ENCODE measurements around the gene ONECUT3.

The ONECUT3 gene

DNA sequence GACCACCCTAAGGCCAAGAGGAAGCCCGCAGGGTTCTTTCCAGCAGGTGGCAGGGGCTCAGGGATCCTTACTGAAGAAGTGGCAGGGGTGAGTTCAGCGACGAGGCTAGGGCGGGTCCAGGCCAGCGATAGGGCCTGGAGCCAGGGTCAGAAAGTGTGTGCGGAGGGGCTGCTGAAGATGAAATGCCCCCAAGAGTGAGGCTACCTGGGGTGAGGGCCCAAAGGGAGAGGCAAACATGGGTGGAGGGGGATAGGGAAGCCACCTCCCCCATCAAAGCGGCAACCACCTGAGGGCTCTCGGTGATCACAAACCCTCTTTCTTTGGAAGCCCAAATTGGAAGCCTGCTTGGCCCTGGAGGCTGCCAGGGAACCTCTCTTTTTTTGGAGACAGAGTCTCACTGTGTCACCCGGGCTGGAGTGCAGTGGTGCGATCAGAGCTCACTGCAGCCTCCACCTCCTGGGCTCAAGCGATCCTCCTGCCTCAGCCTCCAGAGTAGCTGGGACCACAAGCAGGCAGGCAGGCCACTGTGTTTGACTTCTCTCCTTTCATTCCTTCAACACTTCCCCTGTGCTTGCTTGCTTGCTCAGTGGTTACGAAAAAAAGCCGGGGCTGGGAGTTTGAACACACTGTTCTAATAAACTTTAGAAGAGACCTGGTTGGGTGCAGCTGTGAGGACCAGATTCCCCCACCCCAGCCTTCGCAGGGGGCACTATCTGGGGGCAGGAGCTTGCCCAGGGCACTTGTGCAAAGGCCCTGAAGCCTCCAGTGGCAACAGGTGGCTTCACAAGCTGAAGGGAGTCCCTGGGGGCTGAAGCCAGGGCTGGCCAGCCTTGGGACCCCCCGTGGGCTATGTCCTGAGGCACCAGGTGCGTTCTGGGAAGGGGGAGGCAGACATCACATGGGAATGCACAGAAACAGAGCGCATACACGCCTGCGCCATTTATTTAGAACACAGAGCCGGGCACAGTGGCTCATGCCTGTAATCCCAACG, 60.2 kb downstream of the ONECUT3 start:
- Histone ChIP-seq H3K27ac (ENCODE audit: poor library complexity, severe bottlenecking) (peak overlapping the region; percentile 40), H3K4me1 (ENCODE audit: insufficient read depth, poor library complexity, severe bottlenecking) (peaks cover 5% of the 10 kb centered on the region), H3K4me3 (ENCODE audit: severe bottlenecking) (peak overlapping the region; percentile 30), H3K36me3 (ENCODE audit: low read depth) (peaks cover 6% of the 10 kb centered on the region; the same call in 1 of the 2 replicates), H3K9me3 (ENCODE audit: severe bottlenecking) (no peaks in the 10 kb centered on the region), H3K27me3 (ENCODE audit: insufficient read depth, poor library complexity, severe bottlenecking) (no peaks in the 10 kb centered on the region)
- ATAC-seq (ENCODE audit: low read depth) = no peak
- no peak for DNase-seq (ENCODE audit: low spot score)
- TF ChIP-seq, protein P1, sequence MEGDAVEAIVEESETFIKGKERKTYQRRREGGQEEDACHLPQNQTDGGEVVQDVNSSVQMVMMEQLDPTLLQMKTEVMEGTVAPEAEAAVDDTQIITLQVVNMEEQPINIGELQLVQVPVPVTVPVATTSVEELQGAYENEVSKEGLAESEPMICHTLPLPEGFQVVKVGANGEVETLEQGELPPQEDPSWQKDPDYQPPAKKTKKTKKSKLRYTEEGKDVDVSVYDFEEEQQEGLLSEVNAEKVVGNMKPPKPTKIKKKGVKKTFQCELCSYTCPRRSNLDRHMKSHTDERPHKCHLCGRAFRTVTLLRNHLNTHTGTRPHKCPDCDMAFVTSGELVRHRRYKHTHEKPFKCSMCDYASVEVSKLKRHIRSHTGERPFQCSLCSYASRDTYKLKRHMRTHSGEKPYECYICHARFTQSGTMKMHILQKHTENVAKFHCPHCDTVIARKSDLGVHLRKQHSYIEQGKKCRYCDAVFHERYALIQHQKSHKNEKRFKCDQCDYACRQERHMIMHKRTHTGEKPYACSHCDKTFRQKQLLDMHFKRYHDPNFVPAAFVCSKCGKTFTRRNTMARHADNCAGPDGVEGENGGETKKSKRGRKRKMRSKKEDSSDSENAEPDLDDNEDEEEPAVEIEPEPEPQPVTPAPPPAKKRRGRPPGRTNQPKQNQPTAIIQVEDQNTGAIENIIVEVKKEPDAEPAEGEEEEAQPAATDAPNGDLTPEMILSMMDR (IDR thresholded peaks at IDR 0.05; ENCODE audit: poor library complexity, severe bottlenecking) = peak; percentile 32

DNA sequence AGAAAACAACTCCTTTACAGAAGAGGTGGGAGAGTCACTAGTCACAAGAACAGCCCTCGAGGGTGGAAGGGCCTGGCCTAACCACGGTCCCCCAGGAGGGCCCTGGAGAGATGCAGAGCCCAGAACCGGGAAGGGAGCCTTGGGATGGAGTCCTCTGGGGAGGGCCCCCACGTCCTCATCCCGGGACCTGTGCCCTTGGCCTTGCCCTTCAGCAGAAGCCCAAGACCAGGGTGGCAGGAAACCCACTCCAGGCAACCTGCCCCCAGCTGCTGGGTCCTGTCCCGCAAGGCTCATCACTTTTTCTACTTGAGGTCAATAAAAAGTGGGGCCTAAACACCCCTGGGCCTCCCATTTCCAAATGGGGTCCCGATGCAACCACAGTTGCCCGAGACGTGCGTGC, 61.1 kb downstream of the ONECUT3 start:
- DNase-seq (ENCODE audit: low spot score) = no peak
- ATAC-seq (ENCODE audit: low read depth) = no peak

GRCh38 chr19:1814833-1815604, 61.7 kb downstream of the ONECUT3 start:
- H3K36me3 ChIP-seq (ENCODE audit: low read depth) = peaks cover 12% of the 10 kb centered on the region
- DNase-seq (ENCODE audit: low spot score) (no peak), ATAC-seq (ENCODE audit: low read depth) (no peak)
- H3K4me3 ChIP-seq (ENCODE audit: severe bottlenecking) = no peak overlapping the region
- no peaks in the 10 kb centered on the region for H3K9me3 ChIP-seq (ENCODE audit: severe bottlenecking)
- H3K4me1 ChIP-seq (ENCODE audit: insufficient read depth, poor library complexity, severe bottlenecking) = peaks cover 5% of the 10 kb centered on the region
- TF ChIP-seq, protein P1 (IDR thresholded peaks at IDR 0.05; ENCODE audit: poor library complexity, severe bottlenecking) = no peak
- H3K27ac ChIP-seq (ENCODE audit: poor library complexity, severe bottlenecking) = no peak overlapping the region
- H3K27me3 ChIP-seq (ENCODE audit: insufficient read depth, poor library complexity, severe bottlenecking) = no peaks in the 10 kb centered on the region

More for the DNA sequence above, 61.1 kb downstream of the ONECUT3 start:
- Histone ChIP-seq H3K27me3 (ENCODE audit: insufficient read depth, poor library complexity, severe bottlenecking) (no peaks in the 10 kb centered on the region), H3K36me3 (ENCODE audit: low read depth) (peaks cover 11% of the 10 kb centered on the region; the same call in 1 of the 2 replicates), H3K9me3 (ENCODE audit: severe bottlenecking) (no peaks in the 10 kb centered on the region), H3K4me1 (ENCODE audit: insufficient read depth, poor library complexity, severe bottlenecking) (peaks cover 5% of the 10 kb centered on the region), H3K27ac (ENCODE audit: poor library complexity, severe bottlenecking) (no peak overlapping the region), H3K4me3 (ENCODE audit: severe bottlenecking) (no peak overlapping the region)
- TF ChIP-seq, protein P1 (IDR thresholded peaks at IDR 0.05; ENCODE audit: poor library complexity, severe bottlenecking) = no peak

- Histone ChIP-seq H3K36me3 (ENCODE audit: low read depth) (peaks cover 20% of the 10 kb centered on the region), H3K9me3 (ENCODE audit: severe bottlenecking) (no peaks in the 10 kb centered on the region), H3K27ac (ENCODE audit: poor library complexity, severe bottlenecking) (no peak overlapping the region), H3K27me3 (ENCODE audit: insufficient read depth, poor library complexity, severe bottlenecking) (no peaks in the 10 kb centered on the region), H3K4me3 (ENCODE audit: severe bottlenecking) (no peak overlapping the region), H3K4me1 (ENCODE audit: insufficient read depth, poor library complexity, severe bottlenecking) (peaks cover 5% of the 10 kb centered on the region)
- DNase-seq (ENCODE audit: low spot score) (no peak), ATAC-seq (ENCODE audit: low read depth) (no peak)
- TF ChIP-seq, protein P1 (IDR thresholded peaks at IDR 0.05; ENCODE audit: poor library complexity, severe bottlenecking) = no peak
These were observed 62.6 kb downstream of the ONECUT3 start for GRCh38 chr19:1815605-1816529.

Measured in RWPE2 (cell line).